NCI-H1417 treated with DMSO at 0.1 percent for 48 hours (cell line): ENCODE data around the gene KRTAP10-8.
"Not testable (repeated sequence)": the region's sequence is repeated elsewhere in the genome, so short reads cannot be mapped to it uniquely, and the experiment has no call there.

Source experiments
- DNase-seq: peaks from one replicate; lab custom pipeline; 2025; lab: John Stamatoyannopoulos, UW

KRTAP10-8 gene

GRCh38 chr21:44599264-44600029 is 12.4 kb upstream of the KRTAP10-8 start:
- no peak for DNase-seq

DNA sequence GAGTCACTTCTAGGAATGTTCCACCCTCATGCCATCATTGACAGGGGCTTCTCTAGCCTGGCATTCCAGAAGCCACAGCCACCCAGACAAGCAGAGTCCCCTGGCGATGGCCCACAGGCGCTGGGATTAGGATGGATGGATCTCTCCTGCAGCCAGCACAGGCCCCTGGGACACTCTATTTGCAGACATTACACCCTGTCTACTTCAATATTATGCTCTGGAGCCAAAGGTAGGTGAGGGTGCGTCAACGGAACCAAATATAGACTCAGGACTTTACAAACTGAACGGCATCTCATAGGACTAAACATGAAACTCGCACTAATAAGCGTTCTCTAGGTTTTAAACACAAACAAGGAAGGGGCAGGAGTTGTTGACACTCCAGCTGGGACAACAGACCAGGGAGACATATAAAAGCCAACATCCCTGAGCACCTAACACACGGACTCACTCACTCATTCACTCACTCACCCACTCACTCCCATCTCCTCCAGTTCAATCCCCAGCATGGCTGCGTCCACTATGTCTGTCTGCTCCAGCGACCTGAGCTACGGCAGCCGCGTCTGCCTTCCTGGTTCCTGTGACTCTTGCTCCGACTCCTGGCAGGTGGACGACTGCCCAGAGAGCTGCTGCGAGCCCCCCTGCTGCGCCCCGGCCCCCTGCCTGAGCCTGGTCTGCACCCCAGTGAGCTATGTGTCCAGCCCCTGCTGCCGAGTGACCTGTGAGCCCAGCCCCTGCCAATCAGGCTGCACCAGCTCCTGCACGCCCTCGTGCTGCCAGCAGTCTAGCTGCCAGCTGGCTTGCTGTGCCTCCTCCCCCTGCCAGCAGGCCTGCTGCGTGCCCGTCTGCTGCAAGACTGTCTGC is 11.5 kb upstream of the KRTAP10-8 start, which contains the start of gene KRTAP10-7:
Gene KRTAP10-7, plus strand, starts transcription at position 480 of the 861 bp plus-strand sequence. Its CDS starts 25 bp downstream, at position 505.
- DNase-seq, result not testable (repeated sequence)

DNA sequence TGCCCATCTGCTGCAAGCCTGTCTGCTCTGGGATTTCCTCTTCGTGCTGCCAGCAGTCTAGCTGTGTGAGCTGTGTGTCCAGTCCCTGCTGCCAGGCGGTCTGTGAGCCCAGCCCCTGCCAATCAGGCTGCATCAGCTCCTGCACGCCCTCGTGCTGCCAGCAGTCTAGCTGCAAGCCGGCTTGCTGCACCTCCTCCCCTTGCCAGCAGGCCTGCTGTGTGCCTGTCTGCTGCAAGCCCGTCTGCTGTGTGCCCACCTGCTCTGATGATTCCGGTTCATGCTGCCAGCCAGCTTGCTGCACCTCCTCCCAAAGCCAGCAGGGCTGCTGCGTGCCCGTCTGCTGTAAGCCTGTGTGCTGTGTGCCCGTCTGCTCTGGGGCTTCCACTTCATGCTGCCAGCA is 10.8 kb upstream of the KRTAP10-8 start:
- not testable (repeated sequence) for DNase-seq

DNA sequence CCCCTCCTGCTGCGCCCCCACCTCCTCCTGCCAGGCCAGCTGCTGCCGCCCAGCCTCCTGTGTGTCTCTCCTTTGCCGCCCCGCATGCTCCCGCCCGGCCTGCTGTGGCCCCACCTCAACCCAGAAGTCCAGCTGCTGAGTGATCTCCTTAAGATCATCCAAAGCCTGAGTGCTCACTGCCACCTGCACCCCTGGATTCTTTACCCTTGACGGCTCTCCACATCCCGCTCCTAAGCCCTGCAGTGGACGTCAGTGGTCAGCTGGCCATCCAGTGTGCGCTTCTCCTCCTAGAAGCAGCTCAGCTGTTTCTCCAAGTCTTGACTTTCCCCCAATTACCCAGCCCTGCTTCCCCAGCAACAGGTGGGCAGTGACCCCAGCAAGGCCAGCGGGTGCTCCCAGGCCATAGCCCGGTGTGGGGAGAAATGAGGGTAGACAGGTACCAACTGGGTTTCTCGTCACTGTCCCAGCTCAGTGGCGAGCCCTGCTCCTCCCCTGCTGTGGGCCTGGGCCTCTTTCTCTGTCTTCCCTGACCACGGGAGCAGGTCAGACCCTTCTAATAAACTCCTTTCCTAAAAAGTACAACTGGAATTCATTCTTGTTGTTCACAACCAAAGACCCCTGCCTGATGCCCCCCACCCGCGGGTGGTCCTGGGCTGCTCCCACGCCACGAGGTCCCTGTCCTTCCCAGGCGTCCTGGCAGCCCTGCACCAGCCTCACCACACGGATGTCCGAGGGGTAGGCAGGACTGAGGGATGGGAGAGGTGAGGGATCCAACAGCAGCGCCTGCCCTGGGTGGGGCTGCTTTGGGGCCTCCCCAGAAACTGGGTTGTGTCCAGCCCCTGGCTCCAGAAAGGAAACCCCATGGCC is 10.1 kb upstream of the KRTAP10-8 start:
- no peak for DNase-seq

DNA sequence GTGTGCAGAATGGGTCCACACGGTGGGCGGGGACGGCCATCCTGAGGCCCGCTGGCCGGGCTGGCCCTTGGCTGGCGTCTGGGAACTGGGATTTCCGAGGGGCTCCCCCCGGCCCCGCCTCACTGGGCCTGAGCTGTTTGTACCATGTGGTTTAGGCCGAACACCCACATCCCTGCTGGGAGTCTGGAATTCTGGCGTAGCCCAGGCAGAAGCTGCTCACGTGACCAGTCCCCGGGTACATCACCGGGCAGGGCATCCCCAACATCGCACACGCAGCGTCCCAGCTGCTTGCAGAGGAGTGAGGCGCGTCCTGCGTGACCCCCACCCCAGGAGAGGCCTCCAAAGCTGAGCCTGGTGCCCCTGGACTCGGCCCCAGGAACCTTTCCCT is 9.4 kb upstream of the KRTAP10-8 start:
- DNase-seq, result no peak

- no peak for DNase-seq
Observed at GRCh38 chr21:44603109-44603875, 8.6 kb upstream of the KRTAP10-8 start.

DNA sequence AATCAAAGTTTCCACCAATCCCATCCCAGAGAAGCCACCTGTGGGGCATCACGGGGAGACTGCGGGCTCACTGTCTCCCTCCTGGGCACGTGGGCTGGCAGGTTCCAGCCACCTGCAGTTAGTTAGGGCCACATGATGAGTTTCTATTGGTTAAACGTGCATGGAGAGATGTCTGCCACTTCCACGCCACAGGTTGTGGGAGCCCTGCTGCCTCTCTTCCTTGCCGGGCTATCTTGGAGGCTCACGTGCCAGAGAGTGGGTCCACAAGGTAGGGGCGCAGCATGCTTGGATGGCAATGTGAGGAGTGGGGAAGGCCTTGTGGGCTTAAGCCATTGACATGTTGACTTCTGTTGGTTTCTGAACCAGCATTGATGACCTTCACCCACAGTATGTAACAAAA is 8.0 kb upstream of the KRTAP10-8 start:
- no peak for DNase-seq

- no peak for DNase-seq
Observed at GRCh38 chr21:44606495-44606894, 5.4 kb upstream of the KRTAP10-8 start.

- no peak for DNase-seq
Observed at GRCh38 chr21:44609193-44609592, 2.7 kb upstream of the KRTAP10-8 start.

GRCh38 chr21:44610157-44610843 is 1.6 kb upstream of the KRTAP10-8 start:
- DNase-seq, result not testable (repeated sequence)

DNA sequence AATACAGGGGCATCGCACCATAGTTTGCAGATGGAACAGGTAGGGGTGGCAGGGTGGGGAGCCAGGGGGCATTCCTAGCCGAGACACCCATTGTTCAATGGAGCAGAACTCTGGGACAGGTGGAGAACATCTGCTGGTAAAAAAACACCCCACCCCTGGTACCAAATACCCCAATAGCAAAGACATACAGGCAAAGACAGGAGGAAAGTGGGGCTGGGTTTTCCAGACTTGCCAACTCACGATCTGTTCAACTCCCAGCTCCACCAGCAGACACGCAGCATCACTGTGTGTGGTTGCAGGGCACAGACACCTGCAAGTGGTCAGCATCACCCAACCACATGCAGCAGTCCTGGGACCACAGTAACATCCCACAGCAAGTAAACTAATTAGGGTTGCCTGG is 328 bp upstream of the KRTAP10-8 start:
- no peak for DNase-seq

- DNase-seq, result no peak
Observed at GRCh38 chr21:44612669-44613229, 870 bp downstream of the KRTAP10-8 start.

- DNase-seq, result no peak
Observed at GRCh38 chr21:44613386-44614155, 1.7 kb downstream of the KRTAP10-8 start.

GRCh38 chr21:44614161-44614631 is 2.3 kb downstream of the KRTAP10-8 start:
- DNase-seq, result no peak

DNA sequence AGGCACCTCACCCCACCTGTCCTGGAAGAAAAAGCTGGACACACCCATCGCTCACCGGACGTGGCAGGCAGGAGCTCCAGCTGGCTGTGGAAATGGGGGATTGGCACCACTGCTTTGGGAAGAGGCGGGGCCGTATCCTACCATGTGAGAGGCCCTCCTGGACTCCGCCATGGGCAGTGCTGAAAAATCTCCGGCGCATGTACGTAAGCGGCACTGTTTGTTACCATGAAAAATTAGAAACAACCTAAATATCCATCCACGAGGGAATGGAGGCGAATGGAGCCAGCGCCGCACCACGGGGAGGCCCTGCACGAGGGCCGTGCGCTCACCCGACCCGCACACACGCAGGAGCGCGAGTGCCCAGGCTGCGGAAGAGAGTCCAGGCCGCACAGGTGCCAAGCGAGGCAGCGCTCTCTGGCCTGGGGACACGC is 3.1 kb downstream of the KRTAP10-8 start:
- no peak for DNase-seq

- DNase-seq, result no peak
Observed at GRCh38 chr21:44615466-44615865, 3.6 kb downstream of the KRTAP10-8 start.

DNA sequence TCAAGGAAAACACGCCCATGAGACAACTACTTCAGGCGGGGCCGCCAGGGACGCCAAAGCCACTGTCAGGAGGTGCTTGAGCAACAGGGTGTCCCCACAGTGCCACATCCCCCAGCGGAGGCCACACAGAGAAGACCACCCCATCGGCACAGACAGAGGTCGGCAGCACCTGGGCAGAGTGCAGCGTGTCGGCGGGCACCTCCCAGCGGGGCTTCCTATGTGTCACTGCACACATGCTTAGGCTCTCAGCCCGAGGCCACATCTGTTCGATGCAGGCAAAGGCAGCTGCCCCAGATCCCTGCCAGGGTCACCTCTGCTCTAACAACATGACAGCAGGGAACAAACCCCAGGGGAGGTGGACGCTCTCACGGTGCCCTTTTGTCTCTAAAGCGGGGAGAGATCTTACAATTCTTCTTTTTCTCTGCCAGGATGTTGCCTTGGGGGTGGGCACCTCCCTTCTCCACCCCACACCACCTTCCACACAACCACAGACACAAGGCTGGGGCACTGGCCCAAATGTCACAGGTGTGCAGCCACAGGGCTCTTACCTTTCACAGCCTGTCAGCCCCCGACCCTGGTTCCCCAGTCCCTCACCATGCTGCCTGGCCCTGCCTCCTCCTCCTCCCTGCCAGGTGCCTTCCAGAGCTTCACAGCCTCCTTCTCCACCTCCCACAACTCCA is 4.2 kb downstream of the KRTAP10-8 start:
- DNase-seq, result no peak

GRCh38 chr21:44616591-44616926 is 4.7 kb downstream of the KRTAP10-8 start:
- no peak for DNase-seq

DNA sequence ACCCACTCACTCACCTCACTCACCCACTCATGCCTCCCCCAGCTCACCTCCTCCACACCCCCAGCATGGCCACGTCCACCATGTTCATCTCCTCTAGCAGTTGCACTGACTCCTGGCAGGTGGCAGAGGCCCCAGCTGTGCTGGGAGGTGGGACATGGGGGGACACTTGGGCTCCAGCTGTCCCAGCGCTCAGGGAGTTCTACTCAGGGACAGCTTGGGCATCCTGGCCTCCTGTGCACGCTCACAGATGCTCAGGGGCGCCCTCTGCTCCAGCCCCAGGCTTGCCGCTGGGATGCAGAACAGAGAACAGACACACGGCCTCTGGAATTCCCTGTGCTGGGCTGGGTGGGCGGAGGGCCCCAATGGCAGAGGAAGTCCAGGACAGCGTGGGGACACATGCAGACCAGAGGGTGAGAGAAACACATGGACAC is 5.2 kb downstream of the KRTAP10-8 start:
- no peak for DNase-seq
